HTR-8/SVneo (cell line): ENCODE data around the gene KSR2.
"Not testable (repeated sequence)": the region's sequence is repeated elsewhere in the genome, so short reads cannot be mapped to it uniquely, and the experiment has no call there.

Experiments used
- DNase-seq: peaks from one replicate; pipeline ENCODE4 v3.0.0; 2011; ENCODE audit warnings: low spot score, mixed read lengths; ENCODE audit not compliant: insufficient read length
- FAIRE-seq: peaks from 2 replicates; lab custom pipeline; 2011; peaks lifted over from hg19 to GRCh38; lab: Jason Lieb, UNC

KSR2 gene

GRCh38 chr12:117835156-117835555 is 133.6 kb downstream of the KSR2 start:
- FAIRE-seq (no peak), DNase-seq (no peak)

GRCh38 chr12:117832459-117833457 is 136.0 kb downstream of the KSR2 start:
- FAIRE-seq (no peak), DNase-seq (no peak)

GRCh38 chr12:117830471-117830870 is 138.3 kb downstream of the KSR2 start:
- no peak for FAIRE-seq
- DNase-seq, result no peak

GRCh38 chr12:117829108-117829507 is 139.7 kb downstream of the KSR2 start:
- DNase-seq, result no peak
- no peak for FAIRE-seq

- DNase-seq (no peak), FAIRE-seq (no peak)
These were observed 141.1 kb downstream of the KSR2 start for GRCh38 chr12:117827660-117828059.

GRCh38 chr12:117825827-117826226 is 143.0 kb downstream of the KSR2 start:
- no peak for DNase-seq
- FAIRE-seq, result no peak

GRCh38 chr12:117821480-117822175 is 147.2 kb downstream of the KSR2 start:
- no peak for DNase-seq
- FAIRE-seq, result no peak

- FAIRE-seq (no peak), DNase-seq (no peak)
These were observed 148.4 kb downstream of the KSR2 start for GRCh38 chr12:117820216-117820907.

- no peak for FAIRE-seq
- DNase-seq, result no peak
These were observed 149.6 kb downstream of the KSR2 start for GRCh38 chr12:117819160-117819559.

GRCh38 chr12:117818400-117818799 is 150.4 kb downstream of the KSR2 start:
- FAIRE-seq (no peak), DNase-seq (no peak)

- no peak for DNase-seq
- no peak for FAIRE-seq
These were observed 159.3 kb downstream of the KSR2 start for GRCh38 chr12:117809509-117809908.

GRCh38 chr12:117807946-117808345 is 160.8 kb downstream of the KSR2 start:
- FAIRE-seq (no peak), DNase-seq (no peak)

GRCh38 chr12:117807355-117807754 is 161.4 kb downstream of the KSR2 start:
- DNase-seq (no peak), FAIRE-seq (no peak)

GRCh38 chr12:117805865-117806264 is 162.9 kb downstream of the KSR2 start:
- FAIRE-seq, result no peak
- no peak for DNase-seq

GRCh38 chr12:117803001-117803400 is 165.8 kb downstream of the KSR2 start:
- FAIRE-seq (no peak), DNase-seq (no peak)

- not testable (repeated sequence) for DNase-seq, FAIRE-seq
These were observed 168.1 kb downstream of the KSR2 start for GRCh38 chr12:117800711-117801110.

GRCh38 chr12:117797202-117797601 is 171.6 kb downstream of the KSR2 start:
- DNase-seq, result no peak
- no peak for FAIRE-seq

GRCh38 chr12:117792877-117793424 is 175.8 kb downstream of the KSR2 start:
- FAIRE-seq (peak; percentile 98), DNase-seq (no peak)

- no peak for DNase-seq
- FAIRE-seq, result no peak
These were observed 176.3 kb downstream of the KSR2 start for GRCh38 chr12:117792471-117792870.

GRCh38 chr12:117790948-117791347 is 177.8 kb downstream of the KSR2 start:
- no peak for DNase-seq
- no peak for FAIRE-seq
